GM13976 (cell line): Measurements from ENCODE around the gene MB21D2.

ENCODE experiments used
- DNase-seq: peaks from one replicate; pipeline ENCODE4 v3.0.0; 2012; ENCODE audit warnings: low spot score
- in situ Hi-C: fragments of 300-500 bp; cut with MboI; formaldehyde crosslinking; loops from one replicate; pipeline ENCODE4 v1.12.0; 2022; ENCODE audit warnings: low sequenced_read_pairs, mixed read lengths, inconsistent platforms; ENCODE audit not compliant: unreplicated experiment
- TF ChIP-seq, protein P1 (sequence below): IDR thresholded peaks from 2 replicates; pipeline ENCODE4 v1.5.1; 2012; ENCODE audit warnings: borderline replicate concordance, mild to moderate bottlenecking; ENCODE audit not compliant: insufficient read depth; ENCODE audit errors: extremely low read depth, missing control alignments, control extremely low read depth

The MB21D2 gene

GRCh38 chr3:192816351-192816750 lies 101.3 kb downstream of the MB21D2 start:
- TF ChIP-seq, protein P1, sequence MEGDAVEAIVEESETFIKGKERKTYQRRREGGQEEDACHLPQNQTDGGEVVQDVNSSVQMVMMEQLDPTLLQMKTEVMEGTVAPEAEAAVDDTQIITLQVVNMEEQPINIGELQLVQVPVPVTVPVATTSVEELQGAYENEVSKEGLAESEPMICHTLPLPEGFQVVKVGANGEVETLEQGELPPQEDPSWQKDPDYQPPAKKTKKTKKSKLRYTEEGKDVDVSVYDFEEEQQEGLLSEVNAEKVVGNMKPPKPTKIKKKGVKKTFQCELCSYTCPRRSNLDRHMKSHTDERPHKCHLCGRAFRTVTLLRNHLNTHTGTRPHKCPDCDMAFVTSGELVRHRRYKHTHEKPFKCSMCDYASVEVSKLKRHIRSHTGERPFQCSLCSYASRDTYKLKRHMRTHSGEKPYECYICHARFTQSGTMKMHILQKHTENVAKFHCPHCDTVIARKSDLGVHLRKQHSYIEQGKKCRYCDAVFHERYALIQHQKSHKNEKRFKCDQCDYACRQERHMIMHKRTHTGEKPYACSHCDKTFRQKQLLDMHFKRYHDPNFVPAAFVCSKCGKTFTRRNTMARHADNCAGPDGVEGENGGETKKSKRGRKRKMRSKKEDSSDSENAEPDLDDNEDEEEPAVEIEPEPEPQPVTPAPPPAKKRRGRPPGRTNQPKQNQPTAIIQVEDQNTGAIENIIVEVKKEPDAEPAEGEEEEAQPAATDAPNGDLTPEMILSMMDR = peak; percentile 34
- DNase-seq = no peak
- in situ Hi-C loops = loop anchor here (25.0 kb wide), 2 partner anchors 646 to 746 kb away; partner anchors contain the start of gene ATP13A4

- in situ Hi-C loops = loop anchor here (5.0 to 25.0 kb wide), 3 partner anchors 229 to 749 kb away; partner anchors contain the start of gene ATP13A4
- TF ChIP-seq, protein P1 = no peak
- DNase-seq = no peak
Observed at GRCh38 chr3:192812743-192813383, 104.8 kb downstream of the MB21D2 start.

DNA sequence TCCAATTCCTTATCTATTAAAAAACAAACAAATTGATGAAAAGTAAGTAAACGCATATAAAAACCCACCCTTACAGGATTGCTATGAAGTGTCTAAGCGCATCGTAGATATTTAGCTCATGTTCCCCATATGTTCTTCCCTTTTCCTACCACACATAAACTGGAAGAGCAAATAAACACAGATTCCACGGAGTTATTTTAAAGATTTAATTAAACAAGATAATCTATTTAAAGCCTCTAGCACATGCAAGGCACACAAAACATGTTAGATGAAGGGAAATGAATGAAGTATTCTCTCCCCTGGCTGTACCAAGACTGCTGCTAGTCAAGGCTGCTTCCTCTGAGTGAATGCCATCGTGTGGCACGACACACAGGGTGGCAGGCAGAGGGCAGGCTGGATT lies 111.9 kb downstream of the MB21D2 start:
- in situ Hi-C loops = loop anchor here (25.0 kb wide), 2 partner anchors 657 to 757 kb away; partner anchors contain the start of gene ATP13A4

GRCh38 chr3:192804502-192804901 lies 113.2 kb downstream of the MB21D2 start:
- TF ChIP-seq, protein P1 = no peak
- no peak for DNase-seq
- in situ Hi-C loops = loop anchor here (25.0 kb wide), 2 partner anchors 658 to 758 kb away; partner anchors contain the start of gene ATP13A4

More for the DNA sequence above, 111.9 kb downstream of the MB21D2 start:
- TF ChIP-seq, protein P1 = no peak
- no peak for DNase-seq

DNA sequence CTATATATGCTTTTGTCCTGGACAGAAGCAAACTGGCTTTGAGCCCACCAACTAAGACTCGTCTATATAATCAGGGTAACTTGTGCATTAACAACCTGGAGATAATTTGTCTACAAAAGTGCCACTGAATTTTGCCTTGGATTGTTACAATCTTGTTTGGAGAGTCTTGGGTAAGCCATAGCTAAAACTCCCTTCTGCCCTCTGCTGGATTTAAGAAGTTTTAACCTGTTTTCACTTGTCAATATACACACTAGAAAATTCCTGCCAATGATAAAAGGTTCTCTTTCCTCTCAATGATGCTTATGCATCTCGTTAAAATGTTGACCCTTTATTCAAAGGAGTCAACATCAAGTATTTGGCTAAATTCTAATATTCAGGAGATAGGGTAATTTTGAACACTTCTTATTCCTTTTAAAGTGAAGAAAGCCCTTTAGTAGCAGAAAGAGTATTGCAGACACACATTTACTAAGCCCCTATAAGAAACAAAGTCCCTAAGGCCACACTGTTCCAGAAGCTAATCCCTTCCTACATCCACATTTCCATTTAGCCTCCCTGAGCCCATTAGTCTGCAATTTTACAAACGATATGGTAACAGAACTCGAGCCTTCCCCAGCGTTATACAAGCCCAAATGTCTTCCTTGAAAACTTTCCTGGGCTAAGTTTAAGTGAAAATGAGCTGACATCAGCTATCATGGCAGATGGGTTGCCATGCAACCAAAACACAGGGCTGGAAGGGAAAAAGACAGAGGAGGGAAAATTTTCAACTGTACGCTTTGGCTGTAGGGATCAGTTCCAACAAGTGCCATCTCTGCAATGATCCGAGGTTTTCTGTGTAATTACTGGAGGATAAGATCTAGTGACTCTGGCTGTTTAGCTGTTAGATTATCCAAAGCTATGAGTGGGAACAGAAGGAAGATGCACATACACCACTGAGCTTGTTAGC lies 114.4 kb downstream of the MB21D2 start:
- TF ChIP-seq, protein P1 = no peak
- DNase-seq = peak; percentile 32
- in situ Hi-C loops = loop anchor here (25.0 kb wide), 2 partner anchors 659 to 759 kb away; partner anchors contain the start of gene ATP13A4

DNA sequence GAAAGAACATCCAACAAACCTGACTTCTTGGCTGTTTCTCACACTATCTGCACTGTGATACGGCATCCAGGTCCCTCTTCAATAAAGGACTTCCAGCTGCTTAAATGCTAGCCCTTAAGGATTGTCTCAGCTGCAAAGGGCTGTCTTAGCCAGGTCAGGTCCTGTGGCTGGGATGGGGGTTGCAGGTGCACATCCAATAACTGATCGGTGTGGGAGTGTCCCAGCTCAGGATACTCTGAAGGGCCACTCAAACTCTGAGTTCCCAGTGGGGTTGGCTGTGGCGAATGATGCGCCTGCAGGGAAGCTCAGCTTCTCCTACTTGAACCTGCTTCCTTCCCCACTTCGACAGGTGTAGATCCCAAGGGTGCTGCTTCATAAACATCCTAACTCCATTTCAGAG lies 115.7 kb downstream of the MB21D2 start:
- in situ Hi-C loops = loop anchor here (25.0 kb wide), 2 partner anchors 660 to 760 kb away; partner anchors contain the start of gene ATP13A4
- DNase-seq = no peak
- TF ChIP-seq, protein P1 = no peak
